K562 (cell line): ENCODE results near the gene FCER2. TPM values are rescaled to one million over a fixed set of nuclear protein-coding genes. Genes with fewer than 3 reads are reported as not detected.

Source experiments
- ATAC-seq: fragments of 200-7000 bp; cut with Tn5 transposase; 3 replicates; pipeline ENCODE4 v1.9.1; 2020; ENCODE audit warnings: moderate library complexity
- BruUV-seq: library from RNA; stranded (reverse); fragments of 400-500 nt; replicated peaks from 2 replicates; lab custom pipeline; 2021; lab: Mats Ljungman, UMichigan
- CTCF ChIA-PET: fragments of 300-600 bp; formaldehyde crosslinking; extraction: SDS; loops from one replicate; lab custom pipeline; 2021; ENCODE audit warnings: low intra/inter-chr PET ratio; lab: Yijun Ruan, JAX
- POLR2A ChIA-PET: fragments of 300-600, 350-650 bp; sonication (Branson Sonifier 250); formaldehyde crosslinking; extraction: SDS; loops from one replicate; lab custom pipeline; 2021; ENCODE audit warnings: antibody characterized with exemption, inconsistent platforms; lab: Yijun Ruan, JAX
- DNase-seq, 4 experiments: peaks; one replicate each; pipeline versions ENCODE4 v3.0.0 to v3.0.0-alpha.2; 2011 to 2018; ENCODE audit warnings: low spot score in 3 of 4, mixed read lengths in 3 of 4; ENCODE audit errors: extremely low read depth in 1 of 4
- FAIRE-seq: peaks from 2 replicates; lab custom pipeline; 2011; peaks lifted over from hg19 to GRCh38; lab: Jason Lieb, UNC
- H2AFZ ChIP-seq: 2 replicates; pipeline ENCODE4 v1.6.0; 2011; ENCODE audit warnings: low read depth, low read length, control low read depth, inconsistent platforms
- H3K27ac ChIP-seq: fragments of 200-600 bp; 3 replicates; pipeline ENCODE4 v1.8.0; 2011; ENCODE audit warnings: low read depth, mild to moderate bottlenecking, control low read depth, inconsistent platforms, low read length, moderate library complexity, mixed read lengths; ENCODE audit errors: extremely low read depth
- H3K27me3 ChIP-seq, 2 experiments: fragments of 300-600 bp in 1 of 2; 2 replicates in 1 of 2; 3 replicates in 1 of 2; pipeline versions ENCODE4 v1.6.0 to v1.8.0; 2011; ENCODE audit warnings: inconsistent platforms in 2 of 2, low read length in 2 of 2, mild to moderate bottlenecking in 1 of 2, mixed read lengths in 1 of 2, moderate library complexity in 1 of 2; ENCODE audit not compliant: control insufficient read depth in 2 of 2, insufficient read depth in 2 of 2
- H3K36me3 ChIP-seq: fragments of 300-600 bp; 3 replicates; pipeline ENCODE4 v1.8.0; 2011; ENCODE audit warnings: mild to moderate bottlenecking, low read length, inconsistent platforms; ENCODE audit not compliant: control insufficient read depth, insufficient read depth
- H3K4me1 ChIP-seq, 2 experiments: fragments of 200-600 bp in 1 of 2; replicated peaks in 1 of 2; 2 replicates in 1 of 2; 3 replicates in 1 of 2; pipeline versions ENCODE4 v1.5.1 to v1.8.0; 2011; ENCODE audit warnings: inconsistent platforms in 2 of 2, low read length in 2 of 2, mild to moderate bottlenecking in 1 of 2, mixed read lengths in 1 of 2, moderate library complexity in 1 of 2; ENCODE audit not compliant: control insufficient read depth in 2 of 2, insufficient read depth in 2 of 2
- H3K4me2 ChIP-seq: 2 replicates; pipeline ENCODE4 v1.6.1; 2011; ENCODE audit warnings: low read length, control low read depth, inconsistent platforms, mixed read lengths; ENCODE audit not compliant: insufficient read depth
- H3K4me3 ChIP-seq: fragments of 200-600 bp; sonication (generic), shearing (Covaris generic); 2 replicates; pipeline ENCODE4 v1.5.1; 2016; ENCODE audit warnings: control low read depth, inconsistent platforms
- H3K79me2 ChIP-seq: fragments of 200-600 bp; 3 replicates; pipeline ENCODE4 v1.8.0; 2011; ENCODE audit warnings: low read length, inconsistent platforms; ENCODE audit not compliant: control insufficient read depth, insufficient read depth
- H3K9ac ChIP-seq, 2 experiments: 2 replicates each; pipeline versions ENCODE4 v1.6.0 to v1.6.1; 2011; ENCODE audit warnings: low read depth in 2 of 2, low read length in 2 of 2, control low read depth in 1 of 2, inconsistent platforms in 1 of 2, mild to moderate bottlenecking in 1 of 2, mixed read lengths in 1 of 2; ENCODE audit not compliant: insufficient read depth in 1 of 2
- H3K9me1 ChIP-seq: one replicate; pipeline ENCODE4 v1.6.0; 2011; ENCODE audit warnings: inconsistent platforms, mild to moderate bottlenecking, low read length, moderate library complexity; ENCODE audit not compliant: control insufficient read depth, insufficient read depth
- H3K9me3 ChIP-seq: replicated peaks from 2 replicates; pipeline ENCODE4 v1.5.1; 2011; ENCODE audit warnings: low read depth, low read length, inconsistent platforms; ENCODE audit not compliant: control insufficient read depth, insufficient read depth
- H4K20me1 ChIP-seq: replicated peaks from 2 replicates; pipeline ENCODE4 v1.6.1; 2011; ENCODE audit warnings: low read length, inconsistent platforms, mixed read lengths; ENCODE audit not compliant: control insufficient read depth, insufficient read depth
- HCFC1 ChIP-seq: IDR thresholded peaks from 2 replicates; pipeline ENCODE4 v1.6.1; 2012; ENCODE audit warnings: low read depth, low read length, improper control_type of control experiment
- SMARCA4 ChIP-seq: fragments of 450-650 bp; IDR thresholded peaks from 2 replicates; pipeline ENCODE4 v1.6.1; 2016
- WGBS: fragments of 100-300 bp; shearing (Covaris generic); methylation state at CpG from one replicate; pipeline ENCODE4 v1.1.6; 2016; ENCODE audit warnings: low coverage, mixed read lengths; ENCODE audit not compliant: insufficient coverage; ENCODE audit errors: missing lambda C conversion rate; 5-methylcytosine and 5-hydroxymethylcytosine counted together
- in situ Hi-C: fragments of 300-500 bp; cut with MboI; formaldehyde crosslinking; loops from 4 replicates; pipeline ENCODE4 v1.15.0; 2018; ENCODE audit warnings: inconsistent platforms, mixed read lengths
- intact Hi-C: fragments of 100-400 bp; cut with micrococcal nuclease; formaldehyde crosslinking; loops from 2 replicates; pipeline ENCODE4 v1.14.2; 2022
- polyA plus RNA-seq, 8 experiments: library from polyadenylated mRNA; depleted of rRNA in 4 of 8; stranded (reverse) in 5 of 8; unstranded in 3 of 8; fragments of >200 nt; fragmentation: Nextera tagmentation in 2 of 8; fragmentation: Illumina TruSeq in 1 of 8; extraction: Ambion mirVana in 2 of 8; extraction: Trizol in 1 of 8; gene quantifications; 2 replicates each; pipeline versions ENCODE4 v1.2.1 to v1.2.3, GENCODE V29; 2011 to 2014; ENCODE audit warnings: inconsistent platforms in 1 of 8, missing spikeins in 1 of 8
- total RNA-seq, 7 experiments: library from RNA; depleted of rRNA in 6 of 7; stranded (reverse); fragments of >200 nt in 6 of 7; fragmentation: Illumina TruSeq in 2 of 7; extraction: Trizol in 2 of 7; gene quantifications; 2 replicates each; pipeline versions ENCODE4 v1.2.1 to v1.2.3, GENCODE V29; 2011 to 2021; ENCODE audit warnings: low replicate concordance in 1 of 7
- TF ChIP-seq, protein P1 (sequence below): sonication (generic); formaldehyde crosslinking; IDR thresholded peaks from 2 replicates; pipeline ENCODE4 v1.8.0; 2022; ENCODE audit warnings: mild to moderate bottlenecking, missing genetic modification reagents

Gene FCER2
- total and polyA plus RNA-seq, 9 of the 15 experiments (the other 6 are each of a cell fraction or from before 2014, with no cell fraction given), result 0.11 TPM; not detected in 8

DNA sequence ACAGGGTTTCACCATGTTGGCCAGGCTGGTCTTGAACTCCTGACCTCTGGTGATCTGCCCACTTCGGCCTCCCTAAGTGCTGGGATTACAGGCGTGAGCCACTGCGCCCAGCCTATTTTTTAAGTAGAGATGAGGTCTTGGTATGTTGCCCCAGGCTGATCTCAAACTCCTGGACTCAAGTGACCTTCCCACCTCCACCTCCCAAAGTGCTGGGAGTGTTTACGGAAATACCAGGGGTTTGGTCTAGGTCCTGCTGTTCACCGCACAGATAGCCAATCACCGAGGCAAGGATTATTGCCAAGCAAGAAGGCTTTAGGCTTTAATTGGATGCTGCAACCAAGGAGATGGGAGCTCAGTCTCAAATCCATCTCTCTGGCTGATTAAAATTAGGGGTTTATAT lies 18.4 kb upstream of the FCER2 start (continued):
- TF ChIP-seq, protein P1, sequence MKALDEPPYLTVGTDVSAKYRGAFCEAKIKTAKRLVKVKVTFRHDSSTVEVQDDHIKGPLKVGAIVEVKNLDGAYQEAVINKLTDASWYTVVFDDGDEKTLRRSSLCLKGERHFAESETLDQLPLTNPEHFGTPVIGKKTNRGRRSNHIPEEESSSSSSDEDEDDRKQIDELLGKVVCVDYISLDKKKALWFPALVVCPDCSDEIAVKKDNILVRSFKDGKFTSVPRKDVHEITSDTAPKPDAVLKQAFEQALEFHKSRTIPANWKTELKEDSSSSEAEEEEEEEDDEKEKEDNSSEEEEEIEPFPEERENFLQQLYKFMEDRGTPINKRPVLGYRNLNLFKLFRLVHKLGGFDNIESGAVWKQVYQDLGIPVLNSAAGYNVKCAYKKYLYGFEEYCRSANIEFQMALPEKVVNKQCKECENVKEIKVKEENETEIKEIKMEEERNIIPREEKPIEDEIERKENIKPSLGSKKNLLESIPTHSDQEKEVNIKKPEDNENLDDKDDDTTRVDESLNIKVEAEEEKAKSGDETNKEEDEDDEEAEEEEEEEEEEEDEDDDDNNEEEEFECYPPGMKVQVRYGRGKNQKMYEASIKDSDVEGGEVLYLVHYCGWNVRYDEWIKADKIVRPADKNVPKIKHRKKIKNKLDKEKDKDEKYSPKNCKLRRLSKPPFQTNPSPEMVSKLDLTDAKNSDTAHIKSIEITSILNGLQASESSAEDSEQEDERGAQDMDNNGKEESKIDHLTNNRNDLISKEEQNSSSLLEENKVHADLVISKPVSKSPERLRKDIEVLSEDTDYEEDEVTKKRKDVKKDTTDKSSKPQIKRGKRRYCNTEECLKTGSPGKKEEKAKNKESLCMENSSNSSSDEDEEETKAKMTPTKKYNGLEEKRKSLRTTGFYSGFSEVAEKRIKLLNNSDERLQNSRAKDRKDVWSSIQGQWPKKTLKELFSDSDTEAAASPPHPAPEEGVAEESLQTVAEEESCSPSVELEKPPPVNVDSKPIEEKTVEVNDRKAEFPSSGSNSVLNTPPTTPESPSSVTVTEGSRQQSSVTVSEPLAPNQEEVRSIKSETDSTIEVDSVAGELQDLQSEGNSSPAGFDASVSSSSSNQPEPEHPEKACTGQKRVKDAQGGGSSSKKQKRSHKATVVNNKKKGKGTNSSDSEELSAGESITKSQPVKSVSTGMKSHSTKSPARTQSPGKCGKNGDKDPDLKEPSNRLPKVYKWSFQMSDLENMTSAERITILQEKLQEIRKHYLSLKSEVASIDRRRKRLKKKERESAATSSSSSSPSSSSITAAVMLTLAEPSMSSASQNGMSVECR (CRISPR knock-in tag), result no peak
- TF ChIP-seq HCFC1, result no peak

DNA sequence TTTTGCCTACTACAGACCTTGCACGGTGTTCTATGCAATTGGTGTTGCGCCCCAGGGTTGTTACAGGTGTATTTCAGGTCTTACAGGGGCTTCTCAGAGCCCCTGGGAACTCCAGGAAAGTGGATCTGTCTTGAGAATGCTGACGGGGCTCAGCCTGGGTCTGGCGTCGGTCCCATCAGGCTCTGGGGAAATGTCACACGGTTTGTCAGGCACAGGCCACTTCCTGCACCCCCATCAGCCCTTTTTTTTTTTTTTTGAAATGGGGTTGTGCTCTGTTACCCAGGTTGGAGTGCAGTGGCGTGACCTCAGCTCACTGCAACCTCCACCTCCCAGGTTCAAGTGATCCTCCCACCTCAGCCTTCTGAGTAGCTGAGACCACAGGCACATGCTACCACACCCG lies 16.7 kb upstream of the FCER2 start:
- intact Hi-C loops, result no loop called here

More for the DNA sequence above, 16.7 kb upstream of the FCER2 start:
- peaks cover 8 to 23% of the 10 kb centered on the region in 2 experiments; a peak in 4 of 5 replicates for H3K27me3 ChIP-seq
- in situ Hi-C loops, result no loop called here
- POLR2A ChIA-PET, result no interaction called here
- no peak overlapping the region for H3K4me2 ChIP-seq
- H3K9me1 ChIP-seq, result no peaks in the 10 kb centered on the region
- no peaks in the 10 kb centered on the region for H3K9me3 ChIP-seq
- no peak overlapping the region for H3K4me3 ChIP-seq
- H3K36me3 ChIP-seq, result no peaks in the 10 kb centered on the region
- no peak for TF ChIP-seq SMARCA4
- H3K9ac ChIP-seq, result no peak overlapping the region
- H3K79me2 ChIP-seq, result no peaks in the 10 kb centered on the region
- WGBS, result 0% methylated on average over 8 of the region's 8 CpGs
- no peak overlapping the region for H2AFZ ChIP-seq
- ATAC-seq, result no peak
- no peaks in the 10 kb centered on the region for H4K20me1 ChIP-seq
- CTCF ChIA-PET, result no interaction called here
- H3K4me1 ChIP-seq, result no peaks in the 10 kb centered on the region
- no peak for DNase-seq
- BruUV-seq, result no TSS peak
- H3K27ac ChIP-seq, result no peak overlapping the region
- no peak for FAIRE-seq
